Smooth muscle cell (in vitro differentiated cells): ENCODE measurements around the gene PDHX. TPM values are rescaled to one million over a fixed set of nuclear protein-coding genes. Genes with fewer than 3 reads are reported as not detected.

Source experiments
- DNase-seq: peaks from one replicate; lab custom pipeline; 2025; ENCODE audit not compliant: unreplicated experiment; lab: John Stamatoyannopoulos, UW
- H2AFZ ChIP-seq: fragments of 200-600 bp; sonication (generic); 2 replicates; pipeline ENCODE4 v1.6.0; 2016; ENCODE audit warnings: antibody characterized with exemption, low read depth, mild to moderate bottlenecking
- H3F3A ChIP-seq: fragments of 200-600 bp; sonication (generic); 2 replicates; pipeline ENCODE4 v1.6.0; 2017; ENCODE audit warnings: antibody characterized with exemption, low read depth
- H3K27ac ChIP-seq: fragments of 200-600 bp; sonication (generic); 2 replicates; pipeline ENCODE4 v1.5.1; 2016; ENCODE audit warnings: low read depth, mild to moderate bottlenecking
- H3K27me3 ChIP-seq: fragments of 200-600 bp; sonication (generic); 2 replicates; pipeline ENCODE4 v1.6.1; 2016; ENCODE audit warnings: low read depth, mild to moderate bottlenecking
- H3K36me3 ChIP-seq: fragments of 200-600 bp; sonication (generic); 2 replicates; pipeline ENCODE4 v1.5.1; 2016; ENCODE audit warnings: low read depth
- H3K4me1 ChIP-seq: fragments of 200-600 bp; sonication (generic); 2 replicates; pipeline ENCODE4 v1.5.1; 2016; ENCODE audit warnings: low read depth
- H3K4me2 ChIP-seq: fragments of 200-600 bp; sonication (generic); 2 replicates; pipeline ENCODE4 v1.6.0; 2016; ENCODE audit warnings: mild to moderate bottlenecking
- H3K4me3 ChIP-seq: fragments of 200-600 bp; sonication (generic); 2 replicates; pipeline ENCODE4 v1.5.1; 2016; ENCODE audit warnings: mild to moderate bottlenecking
- H3K79me2 ChIP-seq: fragments of 200-600 bp; sonication (generic); 2 replicates; pipeline ENCODE4 v1.6.0; 2016; ENCODE audit warnings: low read depth, mild to moderate bottlenecking
- H3K9ac ChIP-seq: fragments of 200-600 bp; sonication (generic); 2 replicates; pipeline ENCODE4 v1.6.0; 2016; ENCODE audit warnings: low read depth
- H3K9me3 ChIP-seq: fragments of 200-600 bp; sonication (generic); replicated peaks from 2 replicates; pipeline ENCODE4 v1.5.1; 2016; ENCODE audit warnings: low read depth
- H4K20me1 ChIP-seq: fragments of 200-600 bp; sonication (generic); 2 replicates; pipeline ENCODE4 v1.6.0; 2016; ENCODE audit warnings: low read depth
- CTCF ChIP-seq: fragments of 200-600 bp; sonication (generic); IDR thresholded peaks from 2 replicates; pipeline ENCODE4 v1.5.1; 2017; ENCODE audit warnings: borderline replicate concordance, mild to moderate bottlenecking, antibody characterized with exemption; ENCODE audit not compliant: insufficient read depth, poor library complexity, severe bottlenecking
- whole genome bisulfite sequencing: methylation state at CpG from one replicate; pipeline ENCODE4 v1.1.7; 2016; ENCODE audit warnings: low lambda C conversion rate; 5-methylcytosine and 5-hydroxymethylcytosine counted together
- polyA plus RNA-seq: library from polyadenylated mRNA; unstranded; fragments of >200 nt; fragmentation: Nextera tagmentation; extraction: Ambion mirVana; gene quantifications from 2 replicates; pipeline ENCODE4 v1.2.1, GENCODE V29; 2016
- total RNA-seq: library from RNA; depleted of rRNA; stranded (reverse); fragments of >200 nt; gene quantifications from 2 replicates; pipeline ENCODE4 v1.2.3, GENCODE V29; 2014

Gene PDHX
- total and polyA plus RNA-seq, 2 experiments from 2014 or later, result 56.6 to 100 TPM

DNA sequence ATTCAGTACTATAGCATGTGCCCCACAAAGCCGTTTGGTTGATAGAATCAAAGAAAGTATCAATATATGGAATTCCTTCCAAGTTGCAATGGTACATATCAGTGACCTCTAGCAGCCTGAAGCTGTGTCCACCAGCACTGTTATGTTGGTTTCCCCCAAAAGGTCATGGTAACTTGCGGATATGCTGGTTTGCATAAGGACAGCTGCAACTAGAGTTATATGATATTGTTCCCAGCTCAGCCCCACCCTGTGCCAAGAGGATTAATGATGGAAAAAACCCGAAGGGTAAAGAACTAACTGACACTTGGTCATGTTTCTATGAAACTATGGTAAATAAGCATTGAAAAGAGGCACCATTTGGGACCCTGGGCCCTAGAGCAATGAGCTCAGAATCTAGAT is 93.5 kb downstream of the PDHX start:
- Histone ChIP-seq H3K27ac (no peak overlapping the region), H3K9me3 (no peaks in the 10 kb centered on the region), H3K4me1 (no peaks in the 10 kb centered on the region), H3K27me3 (no peaks in the 10 kb centered on the region), H2AFZ (no peak overlapping the region), H3K4me2 (no peak overlapping the region), H3K36me3 (no peaks in the 10 kb centered on the region), H3F3A (no peaks in the 10 kb centered on the region), H4K20me1 (no peaks in the 10 kb centered on the region), H3K79me2 (no peaks in the 10 kb centered on the region), H3K9ac (no peak overlapping the region), H3K4me3 (no peak overlapping the region)
- DNase-seq, result no peak
- 59% methylated on average over 3 of the region's 3 CpGs for WGBS
- no peak for TF ChIP-seq CTCF

GRCh38 chr11:35010654-35011053 is 94.2 kb downstream of the PDHX start:
- 67% methylated on average over 5 of the region's 5 CpGs for WGBS
- Histone ChIP-seq H3K4me2 (no peak overlapping the region), H4K20me1 (no peaks in the 10 kb centered on the region), H3K27ac (no peak overlapping the region), H3F3A (no peaks in the 10 kb centered on the region), H3K79me2 (no peaks in the 10 kb centered on the region), H3K9ac (no peak overlapping the region), H2AFZ (no peak overlapping the region), H3K27me3 (no peaks in the 10 kb centered on the region), H3K4me3 (no peak overlapping the region), H3K4me1 (no peaks in the 10 kb centered on the region), H3K9me3 (no peaks in the 10 kb centered on the region), H3K36me3 (no peaks in the 10 kb centered on the region)
- no peak for TF ChIP-seq CTCF
- no peak for DNase-seq

DNA sequence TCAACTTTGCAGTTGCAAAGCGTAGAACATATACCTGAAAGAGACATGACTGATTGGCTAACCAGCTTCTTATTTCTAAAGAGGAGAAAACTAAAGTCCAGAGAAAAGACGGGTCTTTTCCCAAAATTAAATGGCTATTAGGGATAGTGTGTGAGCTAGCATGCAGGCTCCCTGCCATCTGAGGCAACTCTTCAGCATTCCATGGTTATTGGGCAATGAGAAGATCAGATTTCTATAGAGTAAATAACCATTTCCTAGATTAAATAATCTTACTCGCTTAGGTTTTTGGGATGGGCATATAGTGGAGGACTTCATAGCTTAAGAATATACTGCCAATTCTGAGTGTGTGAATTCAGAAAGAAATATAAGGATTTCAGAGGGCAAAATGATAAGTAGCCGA is 95.0 kb downstream of the PDHX start:
- no peak for DNase-seq
- Histone ChIP-seq H3K27ac (no peak overlapping the region), H4K20me1 (no peaks in the 10 kb centered on the region), H2AFZ (no peak overlapping the region), H3K4me2 (no peak overlapping the region), H3K27me3 (no peaks in the 10 kb centered on the region), H3K4me3 (no peak overlapping the region), H3K79me2 (no peaks in the 10 kb centered on the region), H3K36me3 (no peaks in the 10 kb centered on the region), H3K9me3 (no peaks in the 10 kb centered on the region), H3F3A (no peaks in the 10 kb centered on the region), H3K4me1 (no peaks in the 10 kb centered on the region), H3K9ac (no peak overlapping the region)
- no peak for TF ChIP-seq CTCF
- 93% methylated on average over 4 of the region's 4 CpGs for WGBS

DNA sequence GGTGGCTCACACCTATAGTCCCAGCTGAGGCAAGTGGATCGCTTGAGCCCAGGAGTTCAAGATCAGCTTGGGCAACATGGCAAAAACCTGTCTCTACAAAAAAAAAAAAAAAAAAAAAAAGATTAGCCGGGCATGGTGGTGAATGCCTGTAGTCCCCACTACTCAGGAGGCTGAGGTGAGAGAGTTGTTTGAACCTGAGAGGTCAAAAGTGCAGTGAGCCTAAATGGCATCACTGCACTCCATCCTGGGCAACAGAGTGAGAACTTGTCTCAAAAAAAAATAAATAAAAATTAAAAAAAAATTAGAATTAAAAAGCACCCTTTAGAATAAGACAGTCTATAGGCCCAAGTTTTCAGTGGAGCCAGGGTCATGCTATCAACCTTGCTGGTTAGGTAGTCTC is 95.5 kb downstream of the PDHX start:
- no peak for TF ChIP-seq CTCF
- Histone ChIP-seq H3K9ac (no peak overlapping the region), H3K4me1 (no peaks in the 10 kb centered on the region), H3K79me2 (no peaks in the 10 kb centered on the region), H4K20me1 (no peaks in the 10 kb centered on the region), H3K4me2 (no peak overlapping the region), H3K9me3 (no peaks in the 10 kb centered on the region), H2AFZ (no peak overlapping the region), H3K4me3 (no peak overlapping the region), H3K27me3 (no peaks in the 10 kb centered on the region), H3F3A (no peaks in the 10 kb centered on the region), H3K27ac (no peak overlapping the region), H3K36me3 (no peaks in the 10 kb centered on the region)
- 100% methylated on average over 2 of the region's 2 CpGs for WGBS
- no peak for DNase-seq
